Activated CD4-positive, alpha-beta memory T cell treated with anti-CD3 and anti-CD28 coated beads, Interleukin-2, amount 10 ng/mL, durations not matched to agents 7 days and 5 days (primary cell): ENCODE measurements around the gene NFASC. TPM values are rescaled to one million over a fixed set of nuclear protein-coding genes. Genes with fewer than 3 reads are reported as not detected.

Experiments
- CTCF ChIA-PET: fragments of 350-600 bp; sonication (Branson Sonifier 250); formaldehyde crosslinking; loops from one replicate; lab custom pipeline; 2021; ENCODE audit warnings: antibody characterized with exemption, inconsistent platforms; lab: Charles Lee
- POLR2A ChIA-PET: fragments of 350-600 bp; sonication (Branson Sonifier 250); formaldehyde crosslinking; loops from one replicate; lab custom pipeline; 2021; ENCODE audit warnings: antibody characterized with exemption; lab: Charles Lee
- DNase-seq: peaks from one replicate; pipeline ENCODE4 v3.0.0-alpha.2; 2020
- H3K27ac Mint-ChIP-seq: one replicate; pipeline ENCODE4 v1.8.0; 2021; ENCODE audit warnings: mild to moderate bottlenecking, mixed read lengths
- H3K27me3 Mint-ChIP-seq: one replicate; pipeline ENCODE4 v1.8.0; 2021; ENCODE audit warnings: mixed read lengths
- H3K36me3 Mint-ChIP-seq: one replicate; pipeline ENCODE4 v1.8.0; 2021; ENCODE audit warnings: low read depth, mixed read lengths
- H3K4me1 Mint-ChIP-seq: one replicate; pipeline ENCODE4 v1.8.0; 2021; ENCODE audit warnings: mixed read lengths
- H3K4me3 Mint-ChIP-seq: one replicate; pipeline ENCODE4 v1.8.0; 2021; ENCODE audit warnings: mild to moderate bottlenecking, mixed read lengths
- H3K9me3 Mint-ChIP-seq: one replicate; pipeline ENCODE4 v1.8.0; 2021; ENCODE audit warnings: mixed read lengths
- total RNA-seq, 2 experiments: library from RNA; stranded (reverse); gene quantifications; one replicate each; pipeline ENCODE4 v1.2.3, GENCODE V29; 2021

The NFASC gene
- total RNA-seq, 2 experiments from 2014 or later, result 0.10 to 0.40 TPM

GRCh38 chr1:204976646-204977045, 106.0 kb downstream of the NFASC start:
- DNase-seq, result no peak
- CTCF ChIA-PET, result interaction anchor here (0.6 to 2.9 kb wide), 7 partner anchors 8 to 279 kb away, joined by 3 to 36 read pairs (median 4); no protein-coding TSS in a partner anchor
- POLR2A ChIA-PET, result no interaction called here
- Mint-ChIP-seq H3K36me3 (no peaks in the 10 kb centered on the region), H3K27ac (no peak overlapping the region), H3K27me3 (peaks cover 17% of the 10 kb centered on the region), H3K9me3 (no peaks in the 10 kb centered on the region), H3K4me1 (no peaks in the 10 kb centered on the region), H3K4me3 (no peak overlapping the region)

GRCh38 chr1:204977318-204977717, 106.7 kb downstream of the NFASC start:
- no peak for DNase-seq
- Mint-ChIP-seq H3K27ac (no peak overlapping the region), H3K4me1 (no peaks in the 10 kb centered on the region), H3K4me3 (no peak overlapping the region), H3K36me3 (no peaks in the 10 kb centered on the region), H3K27me3 (peaks cover 19% of the 10 kb centered on the region), H3K9me3 (no peaks in the 10 kb centered on the region)
- POLR2A ChIA-PET, result no interaction called here
- CTCF ChIA-PET, result interaction anchor here (0.6 to 2.9 kb wide), 5 partner anchors 12 to 279 kb away, joined by 3 to 36 read pairs (median 3); no protein-coding TSS in a partner anchor

- Mint-ChIP-seq H3K27me3 (peaks cover 14% of the 10 kb centered on the region), H3K27ac (no peak overlapping the region)
- POLR2A ChIA-PET, result no interaction called here
These were observed 108.1 kb downstream of the NFASC start for GRCh38 chr1:204978782-204979181.

GRCh38 chr1:204979306-204979705, 108.6 kb downstream of the NFASC start:
- Mint-ChIP-seq H3K27ac (no peak overlapping the region), H3K4me1 (peaks cover 8% of the 10 kb centered on the region), H3K9me3 (no peaks in the 10 kb centered on the region), H3K36me3 (no peaks in the 10 kb centered on the region), H3K4me3 (no peak overlapping the region), H3K27me3 (peaks cover 15% of the 10 kb centered on the region)
- POLR2A ChIA-PET, result no interaction called here
- CTCF ChIA-PET, result interaction anchor here (0.7 to 2.5 kb wide), 3 partner anchors 10 to 82 kb away, joined by 3 to 14 read pairs (median 7); no protein-coding TSS in a partner anchor
- DNase-seq, result no peak

More at GRCh38 chr1:204978782-204979181, 108.1 kb downstream of the NFASC start:
- CTCF ChIA-PET, result interaction anchor here (1.7 to 2.5 kb wide), 2 partner anchors 11 to 83 kb away, joined by 7 to 14 read pairs; no protein-coding TSS in a partner anchor
- DNase-seq, result no peak
- H3K4me1 Mint-ChIP-seq, result peaks cover 8% of the 10 kb centered on the region
- no peaks in the 10 kb centered on the region for H3K36me3 Mint-ChIP-seq
- no peak overlapping the region for H3K4me3 Mint-ChIP-seq
- no peaks in the 10 kb centered on the region for H3K9me3 Mint-ChIP-seq

- ChIA-PET CTCF (interaction anchor here (0.7 to 2.5 kb wide), 3 partner anchors 9 to 82 kb away, joined by 3 to 14 read pairs (median 7); no protein-coding TSS in a partner anchor), POLR2A (no interaction called here)
- no peak overlapping the region for H3K27ac Mint-ChIP-seq
- H3K27me3 Mint-ChIP-seq, result peaks cover 16% of the 10 kb centered on the region
- DNase-seq, result no peak
- peaks cover 8% of the 10 kb centered on the region for H3K4me1 Mint-ChIP-seq
- no peaks in the 10 kb centered on the region for H3K36me3 Mint-ChIP-seq
- H3K9me3 Mint-ChIP-seq, result no peaks in the 10 kb centered on the region
- no peak overlapping the region for H3K4me3 Mint-ChIP-seq
These were observed 109.4 kb downstream of the NFASC start for GRCh38 chr1:204979891-204980649.

- peaks cover 17% of the 10 kb centered on the region for H3K27me3 Mint-ChIP-seq
These were observed 110.3 kb downstream of the NFASC start for GRCh38 chr1:204980840-204981405.

GRCh38 chr1:204983136-204983535, 112.5 kb downstream of the NFASC start:
- ChIA-PET CTCF (interaction anchor here (3.0 kb wide), 1 partner anchor 79 kb away, joined by 11 read pairs; no protein-coding TSS in a partner anchor), POLR2A (no interaction called here)
- Mint-ChIP-seq H3K4me1 (peaks cover 8% of the 10 kb centered on the region), H3K27me3 (peaks cover 15% of the 10 kb centered on the region), H3K4me3 (no peak overlapping the region), H3K27ac (no peak overlapping the region), H3K9me3 (no peaks in the 10 kb centered on the region), H3K36me3 (no peaks in the 10 kb centered on the region)
- no peak for DNase-seq

More at GRCh38 chr1:204980840-204981405, 110.3 kb downstream of the NFASC start:
- ChIA-PET CTCF (interaction anchor here (2.5 kb wide), 1 partner anchor 81 kb away, joined by 14 read pairs; no protein-coding TSS in a partner anchor), POLR2A (no interaction called here)
- no peak for DNase-seq
- Mint-ChIP-seq H3K9me3 (no peaks in the 10 kb centered on the region), H3K36me3 (no peaks in the 10 kb centered on the region), H3K4me3 (no peak overlapping the region), H3K4me1 (peaks cover 8% of the 10 kb centered on the region), H3K27ac (no peak overlapping the region)

GRCh38 chr1:204983881-204984280, 113.2 kb downstream of the NFASC start:
- Mint-ChIP-seq H3K4me1 (peaks cover 8% of the 10 kb centered on the region), H3K27ac (no peak overlapping the region), H3K36me3 (no peaks in the 10 kb centered on the region), H3K4me3 (no peak overlapping the region), H3K27me3 (peaks cover 19% of the 10 kb centered on the region), H3K9me3 (no peaks in the 10 kb centered on the region)
- CTCF ChIA-PET, result interaction anchor here (2.1 to 3.0 kb wide), 2 partner anchors 8 to 78 kb away, joined by 9 to 11 read pairs; no protein-coding TSS in a partner anchor
- POLR2A ChIA-PET, result no interaction called here
- no peak for DNase-seq

- Mint-ChIP-seq H3K4me1 (peaks cover 8% of the 10 kb centered on the region), H3K9me3 (no peaks in the 10 kb centered on the region), H3K36me3 (no peaks in the 10 kb centered on the region), H3K27me3 (peaks cover 21% of the 10 kb centered on the region), H3K4me3 (no peak overlapping the region), H3K27ac (no peak overlapping the region)
- POLR2A ChIA-PET, result no interaction called here
- CTCF ChIA-PET, result interaction anchor here (2.1 to 3.0 kb wide), 2 partner anchors 9 to 77 kb away, joined by 9 to 11 read pairs; no protein-coding TSS in a partner anchor
- no peak for DNase-seq
These were observed 113.8 kb downstream of the NFASC start for GRCh38 chr1:204984499-204984898.

GRCh38 chr1:204986181-204986580, 115.5 kb downstream of the NFASC start:
- peaks cover 8% of the 10 kb centered on the region for H3K4me1 Mint-ChIP-seq
- ChIA-PET POLR2A (no interaction called here), CTCF (interaction anchor here (3.0 kb wide), 1 partner anchor 75 kb away, joined by 11 read pairs; no protein-coding TSS in a partner anchor)
- H3K36me3 Mint-ChIP-seq, result no peaks in the 10 kb centered on the region
- H3K4me3 Mint-ChIP-seq, result no peak overlapping the region
- no peak for DNase-seq
- no peaks in the 10 kb centered on the region for H3K9me3 Mint-ChIP-seq
- peaks cover 18% of the 10 kb centered on the region for H3K27me3 Mint-ChIP-seq
- no peak overlapping the region for H3K27ac Mint-ChIP-seq

GRCh38 chr1:204987689-204988088, 117.0 kb downstream of the NFASC start:
- H3K27ac Mint-ChIP-seq, result no peak overlapping the region
- no peak for DNase-seq
- no peaks in the 10 kb centered on the region for H3K36me3 Mint-ChIP-seq
- peaks cover 11% of the 10 kb centered on the region for H3K27me3 Mint-ChIP-seq
- CTCF ChIA-PET, result interaction anchor here (1.1 to 4.4 kb wide), 4 partner anchors 12 to 273 kb away, joined by 3 to 70 read pairs (median 17); no protein-coding TSS in a partner anchor
- H3K4me3 Mint-ChIP-seq, result no peak overlapping the region
- H3K9me3 Mint-ChIP-seq, result no peaks in the 10 kb centered on the region
- POLR2A ChIA-PET, result no interaction called here
- peaks cover 14% of the 10 kb centered on the region for H3K4me1 Mint-ChIP-seq

- Mint-ChIP-seq H3K4me1 (peaks cover 13% of the 10 kb centered on the region), H3K36me3 (no peaks in the 10 kb centered on the region), H3K9me3 (no peaks in the 10 kb centered on the region), H3K27ac (no peak overlapping the region), H3K4me3 (no peak overlapping the region), H3K27me3 (peaks cover 10% of the 10 kb centered on the region)
- POLR2A ChIA-PET, result no interaction called here
- no peak for DNase-seq
- CTCF ChIA-PET, result interaction anchor here (1.1 to 4.4 kb wide), 7 partner anchors 9 to 272 kb away, joined by 3 to 70 read pairs (median 7); no protein-coding TSS in a partner anchor
These were observed 117.5 kb downstream of the NFASC start for GRCh38 chr1:204988196-204988595.
